DND-41 (cell line): ENCODE results near the gene LZTFL1.
A peak's percentile ranks its signal among the peaks of the same experiment; 100 is the strongest.

Experiments
- ATAC-seq: fragments of 200-7000 bp; cut with Tn5 transposase; 3 replicates; pipeline ENCODE4 v1.9.1; 2021; ENCODE audit warnings: low read depth; ENCODE audit not compliant: insufficient read depth
- DNase-seq: peaks from one replicate; pipeline ENCODE4 v3.0.0-alpha.2; 2020
- H2AFZ ChIP-seq: 2 replicates; pipeline ENCODE4 v1.6.0; 2012; ENCODE audit warnings: low read depth, low read length
- H3K27ac ChIP-seq: 2 replicates; pipeline ENCODE4 v1.5.1; 2012; ENCODE audit warnings: low read length, inconsistent platforms
- H3K27me3 ChIP-seq: fragments of 200-600 bp; sonication (generic); 2 replicates; pipeline ENCODE4 v1.6.0; 2012; ENCODE audit warnings: low read length, mild to moderate bottlenecking, inconsistent platforms; ENCODE audit not compliant: insufficient read depth, poor library complexity
- H3K36me3 ChIP-seq: 2 replicates; pipeline ENCODE4 v1.5.1; 2012; ENCODE audit warnings: low read length, inconsistent platforms; ENCODE audit not compliant: insufficient read depth
- H3K4me1 ChIP-seq: 2 replicates; pipeline ENCODE4 v1.5.1; 2012; ENCODE audit warnings: mild to moderate bottlenecking, low read length; ENCODE audit not compliant: insufficient read depth
- H3K4me2 ChIP-seq: 2 replicates; pipeline ENCODE4 v1.6.0; 2012; ENCODE audit warnings: mild to moderate bottlenecking, moderate library complexity, low read length, inconsistent platforms; ENCODE audit not compliant: insufficient read depth
- H3K4me3 ChIP-seq, 2 experiments: fragments of 200-600 bp in 1 of 2; shearing (Covaris generic) in 1 of 2; 2 replicates each; pipeline ENCODE4 v1.5.1; 2012 to 2016; ENCODE audit warnings: inconsistent platforms in 2 of 2, low read length in 2 of 2, mild to moderate bottlenecking in 2 of 2, low read depth in 1 of 2, moderate library complexity in 1 of 2
- H3K79me2 ChIP-seq: 2 replicates; pipeline ENCODE4 v1.6.0; 2012; ENCODE audit warnings: low read length, inconsistent platforms; ENCODE audit not compliant: insufficient read depth
- H3K9ac ChIP-seq: 2 replicates; pipeline ENCODE4 v1.6.0; 2012; ENCODE audit warnings: low read depth, mild to moderate bottlenecking, inconsistent platforms, low read length, moderate library complexity
- H3K9me3 ChIP-seq: 2 replicates; pipeline ENCODE4 v1.5.1; 2012; ENCODE audit warnings: low read length, moderate library complexity, mild to moderate bottlenecking, inconsistent platforms; ENCODE audit not compliant: insufficient read depth, severe bottlenecking
- H4K20me1 ChIP-seq: 2 replicates; pipeline ENCODE4 v1.6.0; 2012; ENCODE audit warnings: low read length; ENCODE audit not compliant: insufficient read depth
- CTCF ChIP-seq: IDR thresholded peaks from 2 replicates; pipeline ENCODE4 v1.5.1; 2012; ENCODE audit warnings: borderline replicate concordance, low read length, moderate library complexity, mild to moderate bottlenecking; ENCODE audit not compliant: poor library complexity, severe bottlenecking; ENCODE audit errors: extremely low read depth
- EZH2 ChIP-seq: IDR thresholded peaks from 3 replicates; pipeline ENCODE4 v1.6.1; 2012; ENCODE audit warnings: borderline replicate concordance, low read depth, mild to moderate bottlenecking, moderate library complexity, low read length, inconsistent platforms; ENCODE audit not compliant: severe bottlenecking

Gene LZTFL1

GRCh38 chr3:45878124-45878523, 36.2 kb upstream of the LZTFL1 start:
- no peak overlapping the region for H3K9ac ChIP-seq
- peaks cover 100% of the 10 kb centered on the region for H3K4me1 ChIP-seq
- no peaks in the 10 kb centered on the region for H3K9me3 ChIP-seq
- peaks cover 71% of the 10 kb centered on the region for H3K36me3 ChIP-seq
- TF ChIP-seq EZH2: no peak
- no peak for TF ChIP-seq CTCF
- peaks cover 62% of the 10 kb centered on the region for H4K20me1 ChIP-seq
- peaks cover 100% of the 10 kb centered on the region for H3K79me2 ChIP-seq
- H3K27me3 ChIP-seq: no peaks in the 10 kb centered on the region
- no peak overlapping the region for H3K4me3 ChIP-seq
- H3K4me2 ChIP-seq: no peak overlapping the region
- H2AFZ ChIP-seq: no peak overlapping the region
- DNase-seq: no peak
- no peak for ATAC-seq
- H3K27ac ChIP-seq: peak overlapping the region; percentile 73

- TF ChIP-seq EZH2 (no peak), CTCF (no peak)
- H3K79me2 ChIP-seq: peaks cover 95% of the 10 kb centered on the region
- H3K4me2 ChIP-seq: peak overlapping the region; percentile 54
- no peak for ATAC-seq
- peaks cover 100% of the 10 kb centered on the region for H3K4me1 ChIP-seq
- H3K4me3 ChIP-seq: peak overlapping the region in 1 of 2 experiments; percentile 40; a peak in 2 of 4 replicates
- H2AFZ ChIP-seq: no peak overlapping the region
- peak overlapping the region; percentile 89 for H3K27ac ChIP-seq
- H4K20me1 ChIP-seq: peaks cover 39% of the 10 kb centered on the region
- H3K36me3 ChIP-seq: peaks cover 42% of the 10 kb centered on the region
- no peaks in the 10 kb centered on the region for H3K9me3 ChIP-seq
- no peak for DNase-seq
- no peaks in the 10 kb centered on the region for H3K27me3 ChIP-seq
- H3K9ac ChIP-seq: peak overlapping the region; percentile 52
Observed at GRCh38 chr3:45874677-45875346, 32.9 kb upstream of the LZTFL1 start.

- no peak for ATAC-seq
- peaks cover 39% of the 10 kb centered on the region; the same call in 1 of the 2 replicates for H4K20me1 ChIP-seq
- peak overlapping the region; percentile 54 for H3K4me2 ChIP-seq
- H3K79me2 ChIP-seq: peaks cover 95% of the 10 kb centered on the region
- peak overlapping the region; percentile 89 for H3K27ac ChIP-seq
- no peak for TF ChIP-seq CTCF
- TF ChIP-seq EZH2: no peak
- H3K36me3 ChIP-seq: peaks cover 43% of the 10 kb centered on the region
- H3K4me3 ChIP-seq: peak overlapping the region in 1 of 2 experiments; percentile 10; a peak in 1 of 4 replicates
- H3K4me1 ChIP-seq: peaks cover 100% of the 10 kb centered on the region
- H3K9me3 ChIP-seq: no peaks in the 10 kb centered on the region
- DNase-seq: no peak
- H3K9ac ChIP-seq: peak overlapping the region; percentile 52
- H3K27me3 ChIP-seq: no peaks in the 10 kb centered on the region
- H2AFZ ChIP-seq: no peak overlapping the region
Observed at GRCh38 chr3:45873638-45874037, 31.7 kb upstream of the LZTFL1 start.
